A549 (cell line): ENCODE results near the gene PPP5C.

ENCODE experiments used
- MYC ChIP-seq: IDR thresholded peaks from 2 replicates; pipeline ENCODE4 v1.6.1; 2012; ENCODE audit warnings: mild to moderate bottlenecking, inconsistent platforms, low read length, improper control_type of control experiment, borderline replicate concordance
- RAD21 ChIP-seq, 2 experiments: fragments of >200 bp in 1 of 2; sonication (Bioruptor Twin) in 1 of 2; formaldehyde crosslinking in 1 of 2; IDR thresholded peaks in 1 of 2; conservative IDR thresholded peaks in 1 of 2; 2 replicates in 1 of 2; 3 replicates in 1 of 2; pipeline ENCODE4 v1.6.1; 2012 to 2018; ENCODE audit warnings: inconsistent platforms in 1 of 2
- TF ChIP-seq, protein P1 (sequence below): fragments of >200 bp; sonication (Bioruptor Twin); formaldehyde crosslinking; IDR thresholded peaks from 3 replicates; pipeline ENCODE4 v1.5.1; 2016
- TF ChIP-seq, protein P2 (sequence below): fragments of 200-600 bp; sonication (generic); IDR thresholded peaks from 2 replicates; pipeline ENCODE4 v1.6.1; 2016; ENCODE audit warnings: antibody characterized with exemption, mild to moderate bottlenecking, moderate library complexity

- TF ChIP-seq, protein P1, sequence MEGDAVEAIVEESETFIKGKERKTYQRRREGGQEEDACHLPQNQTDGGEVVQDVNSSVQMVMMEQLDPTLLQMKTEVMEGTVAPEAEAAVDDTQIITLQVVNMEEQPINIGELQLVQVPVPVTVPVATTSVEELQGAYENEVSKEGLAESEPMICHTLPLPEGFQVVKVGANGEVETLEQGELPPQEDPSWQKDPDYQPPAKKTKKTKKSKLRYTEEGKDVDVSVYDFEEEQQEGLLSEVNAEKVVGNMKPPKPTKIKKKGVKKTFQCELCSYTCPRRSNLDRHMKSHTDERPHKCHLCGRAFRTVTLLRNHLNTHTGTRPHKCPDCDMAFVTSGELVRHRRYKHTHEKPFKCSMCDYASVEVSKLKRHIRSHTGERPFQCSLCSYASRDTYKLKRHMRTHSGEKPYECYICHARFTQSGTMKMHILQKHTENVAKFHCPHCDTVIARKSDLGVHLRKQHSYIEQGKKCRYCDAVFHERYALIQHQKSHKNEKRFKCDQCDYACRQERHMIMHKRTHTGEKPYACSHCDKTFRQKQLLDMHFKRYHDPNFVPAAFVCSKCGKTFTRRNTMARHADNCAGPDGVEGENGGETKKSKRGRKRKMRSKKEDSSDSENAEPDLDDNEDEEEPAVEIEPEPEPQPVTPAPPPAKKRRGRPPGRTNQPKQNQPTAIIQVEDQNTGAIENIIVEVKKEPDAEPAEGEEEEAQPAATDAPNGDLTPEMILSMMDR: no peak
- TF ChIP-seq, protein P2, sequence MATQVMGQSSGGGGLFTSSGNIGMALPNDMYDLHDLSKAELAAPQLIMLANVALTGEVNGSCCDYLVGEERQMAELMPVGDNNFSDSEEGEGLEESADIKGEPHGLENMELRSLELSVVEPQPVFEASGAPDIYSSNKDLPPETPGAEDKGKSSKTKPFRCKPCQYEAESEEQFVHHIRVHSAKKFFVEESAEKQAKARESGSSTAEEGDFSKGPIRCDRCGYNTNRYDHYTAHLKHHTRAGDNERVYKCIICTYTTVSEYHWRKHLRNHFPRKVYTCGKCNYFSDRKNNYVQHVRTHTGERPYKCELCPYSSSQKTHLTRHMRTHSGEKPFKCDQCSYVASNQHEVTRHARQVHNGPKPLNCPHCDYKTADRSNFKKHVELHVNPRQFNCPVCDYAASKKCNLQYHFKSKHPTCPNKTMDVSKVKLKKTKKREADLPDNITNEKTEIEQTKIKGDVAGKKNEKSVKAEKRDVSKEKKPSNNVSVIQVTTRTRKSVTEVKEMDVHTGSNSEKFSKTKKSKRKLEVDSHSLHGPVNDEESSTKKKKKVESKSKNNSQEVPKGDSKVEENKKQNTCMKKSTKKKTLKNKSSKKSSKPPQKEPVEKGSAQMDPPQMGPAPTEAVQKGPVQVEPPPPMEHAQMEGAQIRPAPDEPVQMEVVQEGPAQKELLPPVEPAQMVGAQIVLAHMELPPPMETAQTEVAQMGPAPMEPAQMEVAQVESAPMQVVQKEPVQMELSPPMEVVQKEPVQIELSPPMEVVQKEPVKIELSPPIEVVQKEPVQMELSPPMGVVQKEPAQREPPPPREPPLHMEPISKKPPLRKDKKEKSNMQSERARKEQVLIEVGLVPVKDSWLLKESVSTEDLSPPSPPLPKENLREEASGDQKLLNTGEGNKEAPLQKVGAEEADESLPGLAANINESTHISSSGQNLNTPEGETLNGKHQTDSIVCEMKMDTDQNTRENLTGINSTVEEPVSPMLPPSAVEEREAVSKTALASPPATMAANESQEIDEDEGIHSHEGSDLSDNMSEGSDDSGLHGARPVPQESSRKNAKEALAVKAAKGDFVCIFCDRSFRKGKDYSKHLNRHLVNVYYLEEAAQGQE: no peak
- TF ChIP-seq MYC (no peak), RAD21 (conservative IDR thresholded peaks at IDR 0.05 in 1 of 2, IDR thresholded peaks at IDR 0.05 in 1 of 2) (no peak)
Measured at GRCh38 chr19:46299004-46299509, 47.8 kb upstream of the PPP5C start.
